Liver (tissue), 9 donors: Measurements from ENCODE around the gene CYFIP1. TPM values are rescaled to one million over a fixed set of nuclear protein-coding genes. Genes with fewer than 3 reads are reported as not detected.

Experiments
- DNase-seq: peaks from one replicate; pipeline ENCODE4 v3.0.0-alpha.2; 2017; ENCODE audit warnings: low spot score
- H3K27ac ChIP-seq, 2 donors: one replicate each; pipeline ENCODE4 v1.7.0; 2013; ENCODE audit warnings: inconsistent platforms in 2 of 2, low read length in 2 of 2, control low read depth in 1 of 2, low read depth in 1 of 2, mild to moderate bottlenecking in 1 of 2
- H3K27me3 ChIP-seq, 4 donors: one replicate each; pipeline versions ENCODE4 v1.6.1 to v1.7.0; 2013; ENCODE audit warnings: low read length in 3 of 4, inconsistent platforms in 1 of 4, mild to moderate bottlenecking in 1 of 4, moderate library complexity in 1 of 4; ENCODE audit not compliant: control insufficient read depth in 4 of 4, insufficient read depth in 4 of 4
- H3K36me3 ChIP-seq, 4 donors: one replicate each; pipeline versions ENCODE4 v1.6.1 to v1.7.0; 2013; ENCODE audit warnings: low read length in 3 of 4, mild to moderate bottlenecking in 3 of 4, low read depth in 1 of 4, moderate library complexity in 1 of 4; ENCODE audit not compliant: control insufficient read depth in 4 of 4, insufficient read depth in 3 of 4
- H3K4me1 ChIP-seq, 4 donors: one replicate each; pipeline versions ENCODE4 v1.6.1 to v1.7.0; 2013; ENCODE audit warnings: low read length in 3 of 4, mild to moderate bottlenecking in 3 of 4, moderate library complexity in 1 of 4; ENCODE audit not compliant: control insufficient read depth in 4 of 4, insufficient read depth in 4 of 4
- H3K4me3 ChIP-seq, 3 donors: one replicate each; pipeline versions ENCODE4 v1.6.1 to v1.7.0; 2013; ENCODE audit warnings: low read length in 3 of 3, control low read depth in 1 of 3, low read depth in 1 of 3, mild to moderate bottlenecking in 1 of 3
- H3K9ac ChIP-seq, 2 donors: one replicate each; pipeline ENCODE4 v1.7.0; 2013; ENCODE audit warnings: low read length in 2 of 2, mild to moderate bottlenecking in 2 of 2, moderate library complexity in 2 of 2, control low read depth in 1 of 2, low read depth in 1 of 2
- H3K9me3 ChIP-seq, 4 donors: one replicate each; pipeline versions ENCODE4 v1.6.1 to v1.7.0; 2013; ENCODE audit warnings: low read length in 3 of 4; ENCODE audit not compliant: control insufficient read depth in 4 of 4
- EGR1 ChIP-seq, 2 donors: IDR thresholded peaks; 2 replicates each; pipeline ENCODE4 v1.6.1; 2016 to 2018; ENCODE audit warnings: antibody characterized with exemption in 2 of 2, low read depth in 2 of 2
- FOXA1 ChIP-seq: IDR thresholded peaks from 2 replicates; pipeline ENCODE4 v1.6.1; 2016; ENCODE audit warnings: antibody characterized with exemption
- FOXA2 ChIP-seq: IDR thresholded peaks from 2 replicates; pipeline ENCODE4 v1.6.1; 2016; ENCODE audit warnings: antibody characterized with exemption
- GABPA ChIP-seq, 2 donors: IDR thresholded peaks in 1 of 2; conservative IDR thresholded peaks in 1 of 2; 2 replicates each; pipeline ENCODE4 v1.6.1; 2016; ENCODE audit warnings: antibody characterized with exemption in 2 of 2, mild to moderate bottlenecking in 1 of 2, moderate library complexity in 1 of 2
- HNF4A ChIP-seq, 2 donors: conservative IDR thresholded peaks; 2 replicates each; pipeline ENCODE4 v1.6.1; 2016; ENCODE audit warnings: antibody characterized with exemption in 2 of 2, mild to moderate bottlenecking in 2 of 2
- HNF4G ChIP-seq: IDR thresholded peaks from 2 replicates; pipeline ENCODE4 v1.6.1; 2016; ENCODE audit warnings: antibody characterized with exemption
- JUND ChIP-seq, 2 donors: IDR thresholded peaks; 2 replicates each; pipeline ENCODE4 v1.6.1; 2016; ENCODE audit warnings: antibody characterized with exemption in 2 of 2
- NR2F2 ChIP-seq: IDR thresholded peaks from 2 replicates; pipeline ENCODE4 v1.6.1; 2016; ENCODE audit warnings: antibody characterized with exemption
- RAD21 ChIP-seq, 2 donors: IDR thresholded peaks; 2 replicates each; pipeline ENCODE4 v1.6.1; 2016; ENCODE audit warnings: antibody characterized with exemption in 2 of 2, mild to moderate bottlenecking in 2 of 2
- RXRA ChIP-seq, 2 donors: IDR thresholded peaks; 2 replicates each; pipeline ENCODE4 v1.6.1; 2017 to 2018; ENCODE audit warnings: antibody characterized with exemption in 2 of 2, mild to moderate bottlenecking in 1 of 2
- SP1 ChIP-seq: IDR thresholded peaks from 2 replicates; pipeline ENCODE4 v1.6.1; 2018; ENCODE audit warnings: antibody characterized with exemption, mild to moderate bottlenecking
- TAF1 ChIP-seq: conservative IDR thresholded peaks from 2 replicates; pipeline ENCODE4 v1.6.1; 2016; ENCODE audit warnings: antibody characterized with exemption, mild to moderate bottlenecking
- YY1 ChIP-seq: IDR thresholded peaks from 2 replicates; pipeline ENCODE4 v1.6.1; 2016; ENCODE audit warnings: antibody characterized with exemption, mild to moderate bottlenecking
- WGBS: extraction: QIAGEN DNeasy Blood & Tissue Kit; methylation state at CpG from one replicate; pipeline ENCODE4 v1.1.7; 2013; 5-methylcytosine and 5-hydroxymethylcytosine counted together
- polyA plus RNA-seq, 2 donors: library from polyadenylated mRNA; stranded (reverse) in 1 of 2; unstranded in 1 of 2; fragments of 200-250 nt in 1 of 2; fragments of >200 nt in 1 of 2; fragmentation: Nextera tagmentation in 1 of 2; extraction: Ambion mirVana in 1 of 2; gene quantifications; one replicate each; pipeline versions ENCODE4 v1.2.1 to v1.2.3, GENCODE V29; 2013 to 2015
- total RNA-seq, 2 donors: library from RNA; depleted of rRNA; stranded (reverse); fragments of >200 nt; gene quantifications; one replicate each; pipeline ENCODE4 v1.2.3, GENCODE V29; 2014
- TF ChIP-seq, protein P1 (sequence below): IDR thresholded peaks from 2 replicates; pipeline ENCODE4 v1.6.1; 2016; ENCODE audit warnings: antibody characterized with exemption
- TF ChIP-seq, protein P2 (sequence below): IDR thresholded peaks from 2 replicates; pipeline ENCODE4 v1.6.1; 2016; ENCODE audit warnings: antibody characterized with exemption
- TF ChIP-seq, protein P3 (sequence below): fragments of 150-350 bp; IDR thresholded peaks from 2 replicates; pipeline ENCODE4 v1.5.1; 2017; ENCODE audit warnings: improper control_type of control experiment, low read depth, low read length; ENCODE audit not compliant: missing input control
- TF ChIP-seq, protein P4 (sequence below): IDR thresholded peaks from 2 replicates; pipeline ENCODE4 v1.6.1; 2016; ENCODE audit warnings: antibody characterized with exemption
- TF ChIP-seq, protein P5 (sequence below): IDR thresholded peaks from 2 replicates; pipeline ENCODE4 v1.6.1; 2016; ENCODE audit warnings: antibody characterized with exemption, mild to moderate bottlenecking
- donor health status: healthy.
- donor health status: healthy.
- donor health status: healthy.
- donor health status: healthy.
- donor health status: healthy.

Gene CYFIP1
- total and polyA plus RNA-seq, 4 donors = 13.5 to 48.3 (median 38.3) TPM

DNA sequence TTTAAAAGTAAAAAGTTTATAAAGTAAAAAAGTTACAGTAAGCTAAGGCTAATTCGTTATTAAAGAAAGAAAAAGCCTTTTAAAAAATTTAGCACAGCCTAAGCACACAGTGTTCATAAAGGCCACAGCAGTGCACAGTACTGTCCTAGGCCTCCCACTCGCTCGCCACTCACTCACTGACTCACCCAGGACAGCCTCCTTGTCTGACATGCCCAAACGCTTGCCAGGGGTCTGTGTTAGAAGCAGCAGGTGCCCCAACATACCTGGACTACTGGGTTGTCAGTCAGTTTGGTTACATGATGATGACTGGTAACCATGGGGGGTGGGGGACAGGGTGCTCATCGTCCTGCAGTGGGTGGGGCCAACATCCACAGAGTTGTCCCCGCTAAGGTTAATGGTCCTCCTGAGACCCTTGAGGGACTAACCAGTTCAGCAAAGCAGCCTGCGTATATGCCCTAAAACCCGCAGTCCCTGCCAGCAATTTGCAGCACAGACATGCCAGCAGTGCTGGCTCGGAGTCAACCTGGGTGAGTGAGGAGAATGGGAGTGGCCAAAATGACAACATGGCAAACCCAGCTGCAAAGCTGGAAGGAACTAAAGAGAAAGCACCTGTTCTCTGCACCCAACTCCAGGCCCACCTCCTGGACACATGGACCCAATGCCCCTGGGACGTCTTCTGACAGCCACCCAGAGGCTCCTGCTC, 49.2 kb downstream of the CYFIP1 start:
- no peak overlapping the region for H3K9ac ChIP-seq
- no peaks in the 10 kb centered on the region for H3K4me1 ChIP-seq
- no peak overlapping the region for H3K4me3 ChIP-seq
- DNase-seq = no peak
- H3K36me3 ChIP-seq = peaks cover 6 to 38% (median 13%) of the 10 kb centered on the region in 4 donors
- no peaks in the 10 kb centered on the region for H3K27me3 ChIP-seq
- TF ChIP-seq, protein P1, sequence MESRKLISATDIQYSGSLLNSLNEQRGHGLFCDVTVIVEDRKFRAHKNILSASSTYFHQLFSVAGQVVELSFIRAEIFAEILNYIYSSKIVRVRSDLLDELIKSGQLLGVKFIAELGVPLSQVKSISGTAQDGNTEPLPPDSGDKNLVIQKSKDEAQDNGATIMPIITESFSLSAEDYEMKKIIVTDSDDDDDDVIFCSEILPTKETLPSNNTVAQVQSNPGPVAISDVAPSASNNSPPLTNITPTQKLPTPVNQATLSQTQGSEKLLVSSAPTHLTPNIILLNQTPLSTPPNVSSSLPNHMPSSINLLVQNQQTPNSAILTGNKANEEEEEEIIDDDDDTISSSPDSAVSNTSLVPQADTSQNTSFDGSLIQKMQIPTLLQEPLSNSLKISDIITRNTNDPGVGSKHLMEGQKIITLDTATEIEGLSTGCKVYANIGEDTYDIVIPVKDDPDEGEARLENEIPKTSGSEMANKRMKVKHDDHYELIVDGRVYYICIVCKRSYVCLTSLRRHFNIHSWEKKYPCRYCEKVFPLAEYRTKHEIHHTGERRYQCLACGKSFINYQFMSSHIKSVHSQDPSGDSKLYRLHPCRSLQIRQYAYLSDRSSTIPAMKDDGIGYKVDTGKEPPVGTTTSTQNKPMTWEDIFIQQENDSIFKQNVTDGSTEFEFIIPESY = no peak
- no peak for TF ChIP-seq TAF1
- TF ChIP-seq EGR1 (IDR thresholded peaks at IDR 0.05; ENCODE audit: low read depth in 2 of 2) = no peak
- TF ChIP-seq GABPA (IDR thresholded peaks at IDR 0.05 in 1 of 2, conservative IDR thresholded peaks at IDR 0.05 in 1 of 2) = no peak
- TF ChIP-seq, protein P2, sequence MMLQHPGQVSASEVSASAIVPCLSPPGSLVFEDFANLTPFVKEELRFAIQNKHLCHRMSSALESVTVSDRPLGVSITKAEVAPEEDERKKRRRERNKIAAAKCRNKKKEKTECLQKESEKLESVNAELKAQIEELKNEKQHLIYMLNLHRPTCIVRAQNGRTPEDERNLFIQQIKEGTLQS = no peak
- no peak for TF ChIP-seq RAD21 (IDR thresholded peaks at IDR 0.05)
- TF ChIP-seq JUND (IDR thresholded peaks at IDR 0.05) = no peak
- no peak for TF ChIP-seq SP1
- H3K9me3 ChIP-seq = no peaks in the 10 kb centered on the region
- WGBS = 71% methylated on average over 10 of the region's 10 CpGs
- no peak overlapping the region for H3K27ac ChIP-seq

DNA sequence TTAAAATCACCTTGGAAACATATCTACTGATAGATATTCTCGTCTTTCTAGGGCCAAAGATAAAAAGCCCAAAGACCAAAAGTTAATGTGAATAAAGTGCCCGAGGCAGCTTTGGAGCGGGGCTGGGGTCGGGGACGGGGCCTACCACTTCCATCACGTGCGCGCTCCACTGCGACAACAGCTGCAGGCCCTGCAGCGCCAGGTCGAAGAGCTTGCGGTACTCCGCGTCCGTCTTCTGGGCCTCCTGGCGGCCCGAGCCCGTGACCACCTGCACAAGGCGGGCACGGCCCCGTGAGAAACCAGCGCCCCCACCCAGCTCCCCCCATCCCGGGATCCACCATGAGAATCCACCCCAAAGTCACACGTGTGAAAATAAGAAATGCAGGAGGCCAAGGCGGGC, 52.4 kb downstream of the CYFIP1 start:
- no peak overlapping the region for H3K4me3 ChIP-seq
- DNase-seq = no peak
- 96% methylated on average over 25 of the region's 25 CpGs for WGBS
- H3K9me3 ChIP-seq = no peaks in the 10 kb centered on the region
- no peaks in the 10 kb centered on the region for H3K4me1 ChIP-seq
- TF ChIP-seq HNF4A (conservative IDR thresholded peaks at IDR 0.05) (no peak), SP1 (no peak), YY1 (no peak), FOXA1 (no peak), EGR1 (IDR thresholded peaks at IDR 0.05; ENCODE audit: low read depth in 2 of 2) (no peak), NR2F2 (no peak), RXRA (IDR thresholded peaks at IDR 0.05) (no peak), GABPA (IDR thresholded peaks at IDR 0.05 in 1 of 2, conservative IDR thresholded peaks at IDR 0.05 in 1 of 2) (no peak), RAD21 (IDR thresholded peaks at IDR 0.05) (no peak), FOXA2 (no peak), HNF4G (no peak), TAF1 (no peak)
- TF ChIP-seq, protein P3, sequence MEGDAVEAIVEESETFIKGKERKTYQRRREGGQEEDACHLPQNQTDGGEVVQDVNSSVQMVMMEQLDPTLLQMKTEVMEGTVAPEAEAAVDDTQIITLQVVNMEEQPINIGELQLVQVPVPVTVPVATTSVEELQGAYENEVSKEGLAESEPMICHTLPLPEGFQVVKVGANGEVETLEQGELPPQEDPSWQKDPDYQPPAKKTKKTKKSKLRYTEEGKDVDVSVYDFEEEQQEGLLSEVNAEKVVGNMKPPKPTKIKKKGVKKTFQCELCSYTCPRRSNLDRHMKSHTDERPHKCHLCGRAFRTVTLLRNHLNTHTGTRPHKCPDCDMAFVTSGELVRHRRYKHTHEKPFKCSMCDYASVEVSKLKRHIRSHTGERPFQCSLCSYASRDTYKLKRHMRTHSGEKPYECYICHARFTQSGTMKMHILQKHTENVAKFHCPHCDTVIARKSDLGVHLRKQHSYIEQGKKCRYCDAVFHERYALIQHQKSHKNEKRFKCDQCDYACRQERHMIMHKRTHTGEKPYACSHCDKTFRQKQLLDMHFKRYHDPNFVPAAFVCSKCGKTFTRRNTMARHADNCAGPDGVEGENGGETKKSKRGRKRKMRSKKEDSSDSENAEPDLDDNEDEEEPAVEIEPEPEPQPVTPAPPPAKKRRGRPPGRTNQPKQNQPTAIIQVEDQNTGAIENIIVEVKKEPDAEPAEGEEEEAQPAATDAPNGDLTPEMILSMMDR = no peak
- TF ChIP-seq, protein P1 = no peak
- TF ChIP-seq, protein P4, sequence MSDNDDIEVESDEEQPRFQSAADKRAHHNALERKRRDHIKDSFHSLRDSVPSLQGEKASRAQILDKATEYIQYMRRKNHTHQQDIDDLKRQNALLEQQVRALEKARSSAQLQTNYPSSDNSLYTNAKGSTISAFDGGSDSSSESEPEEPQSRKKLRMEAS = no peak
- TF ChIP-seq, protein P5, sequence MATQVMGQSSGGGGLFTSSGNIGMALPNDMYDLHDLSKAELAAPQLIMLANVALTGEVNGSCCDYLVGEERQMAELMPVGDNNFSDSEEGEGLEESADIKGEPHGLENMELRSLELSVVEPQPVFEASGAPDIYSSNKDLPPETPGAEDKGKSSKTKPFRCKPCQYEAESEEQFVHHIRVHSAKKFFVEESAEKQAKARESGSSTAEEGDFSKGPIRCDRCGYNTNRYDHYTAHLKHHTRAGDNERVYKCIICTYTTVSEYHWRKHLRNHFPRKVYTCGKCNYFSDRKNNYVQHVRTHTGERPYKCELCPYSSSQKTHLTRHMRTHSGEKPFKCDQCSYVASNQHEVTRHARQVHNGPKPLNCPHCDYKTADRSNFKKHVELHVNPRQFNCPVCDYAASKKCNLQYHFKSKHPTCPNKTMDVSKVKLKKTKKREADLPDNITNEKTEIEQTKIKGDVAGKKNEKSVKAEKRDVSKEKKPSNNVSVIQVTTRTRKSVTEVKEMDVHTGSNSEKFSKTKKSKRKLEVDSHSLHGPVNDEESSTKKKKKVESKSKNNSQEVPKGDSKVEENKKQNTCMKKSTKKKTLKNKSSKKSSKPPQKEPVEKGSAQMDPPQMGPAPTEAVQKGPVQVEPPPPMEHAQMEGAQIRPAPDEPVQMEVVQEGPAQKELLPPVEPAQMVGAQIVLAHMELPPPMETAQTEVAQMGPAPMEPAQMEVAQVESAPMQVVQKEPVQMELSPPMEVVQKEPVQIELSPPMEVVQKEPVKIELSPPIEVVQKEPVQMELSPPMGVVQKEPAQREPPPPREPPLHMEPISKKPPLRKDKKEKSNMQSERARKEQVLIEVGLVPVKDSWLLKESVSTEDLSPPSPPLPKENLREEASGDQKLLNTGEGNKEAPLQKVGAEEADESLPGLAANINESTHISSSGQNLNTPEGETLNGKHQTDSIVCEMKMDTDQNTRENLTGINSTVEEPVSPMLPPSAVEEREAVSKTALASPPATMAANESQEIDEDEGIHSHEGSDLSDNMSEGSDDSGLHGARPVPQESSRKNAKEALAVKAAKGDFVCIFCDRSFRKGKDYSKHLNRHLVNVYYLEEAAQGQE = no peak
- no peak overlapping the region for H3K27ac ChIP-seq
- H3K36me3 ChIP-seq = peaks cover 6 to 33% (median 11%) of the 10 kb centered on the region in 4 donors
- no peaks in the 10 kb centered on the region for H3K27me3 ChIP-seq
- H3K9ac ChIP-seq = no peak overlapping the region
